ENCODE measurements around the gene C14orf119. TPM values are rescaled to one million over a fixed set of nuclear protein-coding genes. Genes with fewer than 3 reads are reported as not detected.

The C14orf119 gene
- total and polyA plus RNA-seq, 2 donors from 2014 or later, result 42.8 to 56.6 TPM

DNA sequence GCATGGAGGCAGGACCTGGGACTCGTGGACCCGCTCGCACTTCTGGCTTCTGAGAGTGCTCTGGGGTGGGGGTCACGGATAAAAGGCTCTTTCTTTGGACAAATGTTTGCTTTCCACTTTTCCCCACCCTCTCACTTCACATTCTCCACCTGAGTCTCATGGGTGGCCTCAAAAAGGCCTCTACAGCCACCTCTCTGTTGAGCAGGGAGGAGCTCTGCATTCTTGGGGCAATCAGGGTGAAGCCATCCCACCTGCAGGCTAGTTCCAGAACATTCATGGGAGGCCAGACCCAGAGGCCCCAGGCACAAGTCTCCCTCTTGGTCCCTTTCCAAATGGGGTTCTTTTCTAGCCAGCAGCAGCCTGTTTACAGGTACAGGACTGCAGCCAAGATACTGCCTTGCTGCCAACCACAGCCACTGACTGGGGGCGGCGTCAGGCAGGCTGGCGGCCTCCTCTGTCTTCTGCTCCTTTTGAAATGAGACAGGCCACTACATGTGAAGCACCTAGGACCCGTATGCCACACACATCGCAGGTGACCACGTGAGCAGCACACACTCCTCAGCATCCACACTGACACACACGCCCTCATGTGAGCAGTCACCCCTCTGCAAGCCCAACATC is 42.0 kb downstream of the C14orf119 start:
- no peak overlapping the region for H3K9ac ChIP-seq (ENCODE audit: low read length in 3 of 3)
- intact Hi-C loops (cut with DNase I), result no loop called here
- no peaks in the 10 kb centered on the region for H3K27me3 ChIP-seq (ENCODE audit: control insufficient read depth, insufficient read depth, low read length)
- H3K4me3 ChIP-seq (ENCODE audit: low read length in 3 of 3), result no peak overlapping the region
- TF ChIP-seq CTCF (IDR thresholded peaks at IDR 0.05; ENCODE audit: borderline replicate concordance, extremely low read depth, insufficient read depth), result no peak
- H3K27ac ChIP-seq (ENCODE audit: low read depth in 2 of 2, low read length in 2 of 2), result peak overlapping the region in 1 of 2 donors; percentile 43
- FAIRE-seq (no peak), DNase-seq (no peak)
- H3K36me3 ChIP-seq (ENCODE audit: control insufficient read depth in 2 of 3, insufficient read depth in 3 of 3, low read length in 3 of 3), result peaks cover 0 to 33% (median 24%) of the 10 kb centered on the region in 3 donors
- peaks cover 0 to 4% (median 0%) of the 10 kb centered on the region in 3 donors for H3K4me1 ChIP-seq (ENCODE audit: control insufficient read depth in 2 of 3, insufficient read depth in 2 of 3, low read depth in 1 of 3, low read length in 3 of 3)
- no peaks in the 10 kb centered on the region for H3K9me3 ChIP-seq (ENCODE audit: control insufficient read depth in 2 of 3, insufficient read depth in 1 of 3, low read length in 3 of 3)

GRCh38 chr14:23137813-23138535 is 42.7 kb downstream of the C14orf119 start:
- peaks cover 0 to 7% (median 1%) of the 10 kb centered on the region in 3 donors for H3K4me1 ChIP-seq (ENCODE audit: control insufficient read depth in 2 of 3, insufficient read depth in 2 of 3, low read depth in 1 of 3, low read length in 3 of 3)
- no peak overlapping the region for H3K4me3 ChIP-seq (ENCODE audit: low read length in 3 of 3)
- H3K27me3 ChIP-seq (ENCODE audit: control insufficient read depth, insufficient read depth, low read length), result no peaks in the 10 kb centered on the region
- FAIRE-seq (no peak), DNase-seq (no peak)
- no peaks in the 10 kb centered on the region for H3K9me3 ChIP-seq (ENCODE audit: control insufficient read depth in 2 of 3, insufficient read depth in 1 of 3, low read length in 3 of 3)
- no peak overlapping the region for H3K9ac ChIP-seq (ENCODE audit: low read length in 3 of 3)
- intact Hi-C loops (cut with DNase I), result no loop called here
- no peak overlapping the region for H3K27ac ChIP-seq (ENCODE audit: low read depth in 2 of 2, low read length in 2 of 2)
- H3K36me3 ChIP-seq (ENCODE audit: control insufficient read depth in 2 of 3, insufficient read depth in 3 of 3, low read length in 3 of 3), result peaks cover 0 to 39% (median 28%) of the 10 kb centered on the region in 3 donors
- TF ChIP-seq CTCF (IDR thresholded peaks at IDR 0.05; ENCODE audit: borderline replicate concordance, extremely low read depth, insufficient read depth), result no peak

DNA sequence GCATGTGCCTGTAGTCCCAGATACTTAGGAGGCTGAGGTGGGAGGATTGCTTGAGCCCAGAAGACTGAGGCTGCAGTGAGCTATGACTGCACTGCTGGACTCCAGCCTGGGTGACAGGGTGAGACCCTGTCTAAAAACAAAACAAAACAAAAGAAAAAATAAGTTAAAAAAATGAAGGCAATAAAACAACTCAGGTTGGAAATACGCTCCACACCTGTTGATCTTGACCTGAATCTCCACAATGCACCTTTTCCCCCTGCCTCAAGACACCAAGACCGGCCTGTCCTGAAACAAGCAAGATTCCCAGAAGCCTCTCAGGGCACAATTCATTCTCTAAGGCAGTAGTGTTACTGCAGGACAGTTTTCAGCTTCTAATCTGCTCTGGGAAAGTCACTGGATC is 44.6 kb downstream of the C14orf119 start:
- Histone ChIP-seq H3K4me3 (ENCODE audit: low read length in 3 of 3) (no peak overlapping the region), H3K36me3 (ENCODE audit: control insufficient read depth in 2 of 3, insufficient read depth in 3 of 3, low read length in 3 of 3) (peaks cover 0 to 43% (median 29%) of the 10 kb centered on the region in 3 donors), H3K9ac (ENCODE audit: low read length in 3 of 3) (no peak overlapping the region), H3K27me3 (ENCODE audit: control insufficient read depth, insufficient read depth, low read length) (no peaks in the 10 kb centered on the region), H3K9me3 (ENCODE audit: control insufficient read depth in 2 of 3, insufficient read depth in 1 of 3, low read length in 3 of 3) (no peaks in the 10 kb centered on the region), H3K4me1 (ENCODE audit: control insufficient read depth in 2 of 3, insufficient read depth in 2 of 3, low read depth in 1 of 3, low read length in 3 of 3) (peaks cover 0 to 7% (median 5%) of the 10 kb centered on the region in 3 donors), H3K27ac (ENCODE audit: low read depth in 2 of 2, low read length in 2 of 2) (peak overlapping the region in 1 of 2 donors; percentile 20)
- FAIRE-seq, result no peak
- intact Hi-C loops (cut with DNase I), result no loop called here
- TF ChIP-seq CTCF (IDR thresholded peaks at IDR 0.05; ENCODE audit: borderline replicate concordance, extremely low read depth, insufficient read depth), result no peak
- no peak for DNase-seq

All from kidney (tissue), 14 donors.